Inflammatory macrophage (primary cell): ENCODE data around the gene SPEN.
"Not testable (repeated sequence)": the region's sequence is repeated elsewhere in the genome, so short reads cannot be mapped to it uniquely, and the experiment has no call there.

Experiments
- DNase-seq, 2 donors: peaks; one replicate each; pipeline ENCODE4 v3.0.0-alpha.2; 2020 to 2022
- total RNA-seq, 18 experiments: gene quantifications; one replicate each; lab custom pipeline; 2026; ENCODE audit warnings: mixed read lengths in 6 of 18, inconsistent platforms in 2 of 18; lab: John Stamatoyannopoulos, UW

Gene SPEN, protein sequence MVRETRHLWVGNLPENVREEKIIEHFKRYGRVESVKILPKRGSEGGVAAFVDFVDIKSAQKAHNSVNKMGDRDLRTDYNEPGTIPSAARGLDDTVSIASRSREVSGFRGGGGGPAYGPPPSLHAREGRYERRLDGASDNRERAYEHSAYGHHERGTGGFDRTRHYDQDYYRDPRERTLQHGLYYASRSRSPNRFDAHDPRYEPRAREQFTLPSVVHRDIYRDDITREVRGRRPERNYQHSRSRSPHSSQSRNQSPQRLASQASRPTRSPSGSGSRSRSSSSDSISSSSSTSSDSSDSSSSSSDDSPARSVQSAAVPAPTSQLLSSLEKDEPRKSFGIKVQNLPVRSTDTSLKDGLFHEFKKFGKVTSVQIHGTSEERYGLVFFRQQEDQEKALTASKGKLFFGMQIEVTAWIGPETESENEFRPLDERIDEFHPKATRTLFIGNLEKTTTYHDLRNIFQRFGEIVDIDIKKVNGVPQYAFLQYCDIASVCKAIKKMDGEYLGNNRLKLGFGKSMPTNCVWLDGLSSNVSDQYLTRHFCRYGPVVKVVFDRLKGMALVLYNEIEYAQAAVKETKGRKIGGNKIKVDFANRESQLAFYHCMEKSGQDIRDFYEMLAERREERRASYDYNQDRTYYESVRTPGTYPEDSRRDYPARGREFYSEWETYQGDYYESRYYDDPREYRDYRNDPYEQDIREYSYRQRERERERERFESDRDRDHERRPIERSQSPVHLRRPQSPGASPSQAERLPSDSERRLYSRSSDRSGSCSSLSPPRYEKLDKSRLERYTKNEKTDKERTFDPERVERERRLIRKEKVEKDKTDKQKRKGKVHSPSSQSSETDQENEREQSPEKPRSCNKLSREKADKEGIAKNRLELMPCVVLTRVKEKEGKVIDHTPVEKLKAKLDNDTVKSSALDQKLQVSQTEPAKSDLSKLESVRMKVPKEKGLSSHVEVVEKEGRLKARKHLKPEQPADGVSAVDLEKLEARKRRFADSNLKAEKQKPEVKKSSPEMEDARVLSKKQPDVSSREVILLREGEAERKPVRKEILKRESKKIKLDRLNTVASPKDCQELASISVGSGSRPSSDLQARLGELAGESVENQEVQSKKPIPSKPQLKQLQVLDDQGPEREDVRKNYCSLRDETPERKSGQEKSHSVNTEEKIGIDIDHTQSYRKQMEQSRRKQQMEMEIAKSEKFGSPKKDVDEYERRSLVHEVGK (N-terminal part only)
- total RNA-seq, result 26.7 to 173 (median 46.5) reads per million in 18 experiments

DNA sequence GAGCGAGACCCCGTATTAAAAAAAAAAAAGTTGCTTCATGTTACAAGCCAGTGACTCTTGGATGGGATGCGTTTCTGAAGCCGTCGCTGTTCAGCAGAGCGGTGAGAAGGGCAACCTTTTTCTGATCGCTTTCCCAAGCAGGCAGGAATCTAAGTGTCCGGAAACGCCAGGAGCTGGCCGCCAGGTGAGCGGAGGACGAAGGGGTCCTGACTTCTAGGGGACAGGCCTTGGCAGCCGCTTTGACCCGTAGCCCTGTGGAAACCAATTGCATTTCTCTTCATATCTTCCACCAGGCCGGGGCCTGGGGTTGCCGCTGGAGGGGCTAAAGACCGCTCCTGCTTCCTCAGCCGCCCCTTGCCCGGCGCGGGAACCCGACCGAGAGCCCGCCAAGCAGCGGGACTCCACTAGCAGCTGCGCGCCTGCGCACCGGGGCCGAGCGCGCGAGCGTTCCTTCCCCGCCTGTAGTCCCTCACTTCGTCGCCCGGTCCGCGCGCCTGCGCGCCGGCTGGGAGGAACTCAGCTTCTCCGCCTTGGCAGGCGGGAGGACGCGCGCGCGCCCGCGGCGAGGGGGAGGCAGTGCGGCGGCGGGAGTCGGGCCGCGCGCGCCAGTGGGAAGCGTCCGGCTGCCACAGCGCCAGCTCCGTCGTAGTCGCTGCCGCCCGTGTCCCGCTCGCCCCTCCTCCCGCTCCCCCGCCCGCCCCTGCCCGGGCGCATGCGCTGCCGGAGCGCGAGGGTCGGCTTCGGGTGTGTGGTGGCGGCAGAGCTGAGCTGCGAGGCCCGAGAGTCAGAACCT, at the start of gene SPEN:
SPEN (plus strand) TSS at position 608 of the 793 bp plus-strand sequence. CDS start 361 bp downstream, outside the sequence.
- peak; percentile 97 to 99 for DNase-seq

DNA sequence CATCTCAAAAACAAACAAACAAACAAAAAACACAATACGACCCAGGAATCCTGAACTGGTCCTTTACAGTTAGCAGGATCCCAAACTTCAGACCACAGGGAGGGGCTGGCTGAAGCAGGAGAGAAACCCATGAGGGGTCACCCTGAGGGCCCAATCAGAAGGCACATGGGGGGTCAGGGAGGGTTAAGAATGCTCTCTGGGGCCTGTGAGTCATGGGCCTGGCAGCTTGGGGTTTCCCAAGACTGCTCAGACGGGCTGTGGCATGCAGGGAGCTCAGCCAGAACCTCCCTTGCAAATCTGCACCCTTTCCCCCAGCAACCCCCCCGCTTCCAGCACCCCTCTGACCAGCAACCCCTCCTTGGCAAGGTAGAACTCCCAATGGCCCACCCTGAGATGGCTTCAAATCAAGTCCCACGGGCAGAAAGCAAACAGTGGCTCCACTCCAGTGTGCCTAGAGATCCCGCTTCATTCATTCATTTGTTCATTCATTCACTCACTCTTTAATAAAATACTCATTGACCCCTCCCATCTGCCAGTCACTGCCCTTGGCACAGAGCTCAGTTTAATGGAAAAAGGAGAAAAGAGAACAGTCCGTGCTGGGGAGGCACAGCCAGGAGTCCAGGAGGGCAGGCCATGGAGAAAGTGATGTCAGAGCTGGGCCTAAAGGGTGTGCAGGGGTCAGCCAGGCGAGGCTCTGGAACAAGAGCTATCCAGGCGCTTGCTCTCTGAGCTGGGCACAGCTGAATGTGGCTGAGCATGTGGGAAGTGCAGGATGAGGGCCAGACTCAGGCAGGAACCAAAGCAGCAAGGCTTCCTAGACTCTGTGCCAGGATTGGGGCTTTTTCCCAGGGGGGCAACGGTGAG, 48.3 kb upstream of the SPEN start:
- no peak for DNase-seq

DNA sequence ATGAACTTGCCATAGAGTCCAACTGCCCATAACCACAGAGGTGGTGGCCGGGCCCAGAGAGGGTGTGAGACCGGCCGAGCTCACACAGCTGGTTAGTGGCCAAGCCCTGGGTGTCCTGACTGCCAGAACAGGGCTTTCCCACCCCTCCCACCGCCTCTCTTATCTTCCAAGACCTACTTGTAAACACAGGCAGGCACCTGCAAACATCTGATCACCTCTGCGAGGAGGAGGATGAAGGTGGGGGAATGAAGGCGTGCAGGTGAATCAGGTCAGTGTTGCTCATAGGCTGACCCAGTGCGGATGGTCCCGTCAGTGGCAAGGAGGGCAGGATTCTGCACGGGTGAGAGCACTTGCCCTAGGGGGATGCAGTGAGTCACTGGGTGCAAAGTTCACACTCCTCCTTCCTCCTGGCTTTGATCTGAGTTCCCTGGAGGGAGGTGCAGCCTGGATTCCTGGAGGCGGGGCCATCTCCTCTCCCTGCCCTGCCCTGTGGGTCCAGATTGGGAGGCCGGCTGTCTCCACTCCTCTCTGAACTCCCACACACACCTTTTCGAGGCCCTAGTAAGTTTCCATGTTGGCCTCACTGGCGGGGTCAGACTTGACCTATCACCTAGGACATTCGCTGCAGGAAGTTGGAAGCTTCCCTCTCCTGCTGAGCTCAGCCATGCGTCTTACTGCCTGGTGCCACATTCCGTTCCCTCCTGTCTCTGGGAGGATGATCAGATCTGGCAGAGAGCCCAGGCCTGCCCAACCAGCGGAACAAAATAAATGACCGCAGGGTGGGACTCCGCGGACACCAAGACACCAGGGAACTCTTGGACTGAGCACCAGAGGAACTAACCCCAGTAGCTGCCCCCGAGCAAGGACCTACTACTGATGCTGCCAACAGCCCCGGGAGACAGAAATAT, 47.3 kb upstream of the SPEN start:
- DNase-seq, result no peak

DNA sequence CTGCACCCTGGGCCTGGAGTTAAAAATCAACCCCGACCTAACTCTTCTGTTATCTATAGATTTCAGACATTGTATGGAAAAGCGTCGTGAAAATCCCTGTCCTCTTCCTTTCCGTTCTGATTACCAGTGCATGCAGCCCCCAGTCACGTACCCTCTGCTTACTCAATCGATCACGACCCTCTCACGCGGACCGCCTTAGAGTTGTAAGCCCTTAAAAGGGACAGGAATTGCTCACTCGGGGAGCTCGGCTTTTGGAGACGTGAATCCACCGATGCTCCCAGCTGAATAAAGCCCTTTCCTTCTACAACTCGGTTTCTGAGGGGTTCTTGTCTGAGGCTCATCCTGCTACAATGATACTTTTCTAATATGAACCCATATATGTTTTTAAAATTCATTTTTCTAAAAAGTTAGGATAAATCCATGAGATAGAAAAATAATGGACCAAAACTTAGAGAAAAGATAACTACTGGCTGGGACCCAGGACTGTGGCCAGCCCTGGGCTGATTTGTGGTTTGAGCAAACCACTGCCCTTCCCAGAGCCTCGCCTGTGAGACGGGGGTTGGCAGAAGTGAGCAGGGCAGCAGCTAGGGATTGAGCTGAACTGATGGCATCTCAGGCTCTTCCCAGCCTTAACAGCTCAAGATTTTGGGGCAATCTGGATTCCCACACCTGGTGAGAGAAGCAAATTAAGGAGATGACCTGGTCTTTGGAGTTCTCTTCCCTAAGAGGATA, 45.1 kb upstream of the SPEN start:
- no peak for DNase-seq

DNA sequence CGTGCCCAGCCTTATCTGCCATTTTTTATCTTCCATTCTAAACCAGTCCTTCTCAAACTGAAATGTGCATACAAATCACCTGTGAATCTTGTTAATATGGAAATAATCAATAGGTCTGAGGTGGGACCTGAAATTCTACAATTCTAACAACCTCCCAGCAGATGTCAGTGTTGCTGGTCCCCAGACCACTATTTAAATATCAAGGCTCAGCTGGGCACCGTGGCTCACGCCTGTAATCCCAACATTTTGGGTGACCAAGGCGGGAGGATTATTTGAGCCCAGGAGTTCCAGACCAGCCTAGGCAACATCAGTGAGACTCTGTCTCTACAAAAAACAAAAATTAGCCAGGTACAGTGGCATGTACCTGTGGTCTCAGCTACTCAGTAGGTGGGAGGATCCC, 44.1 kb upstream of the SPEN start:
- DNase-seq, result peak; percentile 19 to 42

DNA sequence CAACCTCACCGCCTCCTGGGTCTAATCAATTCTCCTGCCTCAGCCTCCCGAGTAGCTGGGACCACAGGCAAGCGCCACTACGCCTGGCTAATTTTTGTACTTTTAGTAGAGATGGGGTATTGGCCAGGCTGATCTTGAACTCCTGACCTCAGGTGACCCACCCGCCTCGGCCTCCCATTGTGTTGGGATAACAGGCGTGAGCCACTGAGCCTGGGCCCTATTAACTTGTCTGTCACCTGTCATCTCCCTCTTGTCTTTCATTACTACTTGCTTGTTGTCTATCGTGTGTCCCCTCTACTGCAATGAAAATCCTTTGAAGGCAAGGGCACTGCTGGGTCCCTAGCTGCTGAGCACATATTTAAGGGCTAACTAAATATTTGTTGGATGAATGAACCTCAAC, 43.4 kb upstream of the SPEN start:
- DNase-seq, result no peak

DNA sequence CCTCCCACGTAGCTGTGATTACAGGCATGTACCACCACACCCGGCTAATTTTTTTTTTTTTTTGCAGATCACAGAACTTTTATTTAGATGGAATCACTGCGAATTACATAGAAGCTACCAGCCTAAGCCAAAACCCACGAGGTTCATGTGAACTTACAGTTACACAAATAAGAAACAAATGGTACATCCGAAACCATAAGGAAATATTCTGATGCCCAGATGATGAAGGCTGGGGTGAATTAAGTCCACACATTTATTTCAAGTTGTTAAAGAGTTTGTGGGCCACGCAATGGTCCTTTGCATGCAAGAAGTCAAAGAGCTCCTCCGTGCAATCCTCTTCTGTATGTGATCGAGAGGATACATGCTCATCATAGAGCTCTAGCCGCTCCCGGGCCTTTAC, 40.4 kb upstream of the SPEN start:
- no peak for DNase-seq

DNA sequence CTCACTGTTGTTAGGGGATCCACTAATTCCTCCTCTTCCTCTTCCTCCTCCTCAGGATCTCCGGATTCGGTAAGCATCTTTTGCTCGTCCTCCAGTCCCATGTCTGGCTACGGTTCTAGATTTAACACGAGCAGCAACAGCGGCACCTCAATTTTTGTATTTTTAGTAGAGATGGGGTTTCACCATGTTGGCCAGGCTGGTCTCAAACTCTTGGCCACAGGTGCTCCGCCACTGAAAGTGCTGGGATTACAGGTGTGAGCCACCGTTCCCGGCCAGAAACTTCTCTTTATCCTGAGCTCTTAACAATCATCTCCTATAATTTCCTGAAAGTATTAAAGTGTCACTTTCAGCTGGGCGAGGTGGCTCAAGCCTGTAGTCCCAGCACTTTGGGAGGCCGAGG, 40.0 kb upstream of the SPEN start, which contains the start of gene UQCRHL:
UQCRHL (minus strand) TSS at position 101 of the 400 bp plus-strand sequence; CDS start at position 101, 0 bp downstream.
- DNase-seq, result not testable (repeated sequence)

DNA sequence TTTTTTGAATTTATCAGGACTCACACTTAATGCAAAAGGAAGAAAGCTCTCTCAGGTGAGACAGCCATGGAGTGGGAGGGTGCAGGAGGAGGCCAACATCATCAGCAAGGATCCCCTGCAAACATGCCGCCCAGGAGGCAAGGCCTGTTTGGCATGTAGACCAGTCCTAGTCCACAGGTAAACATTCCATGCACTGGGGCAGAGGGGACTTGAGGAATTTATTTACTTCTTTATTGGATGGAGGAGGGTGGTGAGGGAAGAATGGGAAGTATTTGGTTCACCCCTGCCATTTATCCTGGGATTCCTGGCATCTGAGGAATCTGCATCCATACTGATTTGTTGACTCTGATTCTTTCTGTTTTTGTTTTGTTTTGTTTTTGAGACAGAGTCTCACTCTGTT, 38.6 kb upstream of the SPEN start:
- no peak for DNase-seq

DNA sequence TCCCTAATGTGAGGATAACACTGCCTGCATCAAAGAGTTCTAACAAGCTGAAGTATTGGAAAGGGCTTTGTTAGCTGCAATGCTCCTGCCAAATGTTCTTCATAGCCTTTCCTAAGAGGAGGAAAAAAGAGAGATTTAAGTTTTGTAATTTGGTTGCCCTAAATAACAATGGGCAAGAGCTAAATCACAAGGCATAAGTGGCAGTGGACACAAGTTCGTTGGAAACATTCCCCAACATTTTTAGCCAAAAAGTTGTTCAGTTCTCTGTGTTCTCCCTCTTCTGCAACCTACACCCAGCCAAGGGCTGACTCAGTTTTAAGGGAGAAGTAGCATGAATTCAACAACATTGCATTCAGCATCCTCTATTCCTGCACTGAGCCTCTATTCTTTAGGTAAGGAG, 37.4 kb upstream of the SPEN start:
- no peak for DNase-seq

DNA sequence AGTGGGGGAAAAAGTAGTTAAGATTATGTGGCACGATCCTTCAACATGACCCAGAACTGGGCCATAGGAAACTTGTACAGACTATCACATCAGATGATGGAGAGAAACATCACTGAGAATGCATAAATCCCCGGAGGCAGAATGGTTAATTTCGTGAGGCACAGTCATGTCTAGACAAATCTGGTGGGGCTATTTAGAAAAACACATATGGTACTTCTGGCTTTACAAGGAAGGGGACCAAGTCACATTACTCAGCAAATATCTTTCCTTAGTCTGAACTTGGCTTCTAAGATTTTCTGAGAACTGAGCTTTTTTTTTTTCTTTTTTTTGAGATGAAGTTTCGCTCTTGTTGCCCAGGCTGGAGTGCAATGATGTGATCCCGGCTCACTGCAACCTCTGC, 30.8 kb upstream of the SPEN start:
- DNase-seq, result no peak

DNA sequence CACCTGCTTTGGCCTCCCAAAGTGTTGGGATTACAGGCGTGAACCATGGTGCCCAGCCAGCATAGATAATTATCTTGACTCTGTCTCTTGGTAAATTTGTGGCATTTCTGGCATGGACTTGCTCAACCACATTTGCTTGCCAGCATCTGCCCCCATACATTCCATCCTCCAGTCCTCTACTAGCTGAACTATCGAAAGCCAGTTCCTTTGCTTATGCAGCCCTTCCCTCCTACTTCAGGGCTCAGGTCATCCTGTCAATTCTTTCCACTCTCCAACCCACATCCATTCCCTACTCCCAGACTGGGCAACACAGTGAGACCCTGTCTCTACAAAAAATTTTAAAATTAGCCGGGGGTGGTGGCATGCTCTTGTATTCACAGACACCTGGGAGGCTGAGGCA, 27.0 kb upstream of the SPEN start:
- DNase-seq, result no peak

DNA sequence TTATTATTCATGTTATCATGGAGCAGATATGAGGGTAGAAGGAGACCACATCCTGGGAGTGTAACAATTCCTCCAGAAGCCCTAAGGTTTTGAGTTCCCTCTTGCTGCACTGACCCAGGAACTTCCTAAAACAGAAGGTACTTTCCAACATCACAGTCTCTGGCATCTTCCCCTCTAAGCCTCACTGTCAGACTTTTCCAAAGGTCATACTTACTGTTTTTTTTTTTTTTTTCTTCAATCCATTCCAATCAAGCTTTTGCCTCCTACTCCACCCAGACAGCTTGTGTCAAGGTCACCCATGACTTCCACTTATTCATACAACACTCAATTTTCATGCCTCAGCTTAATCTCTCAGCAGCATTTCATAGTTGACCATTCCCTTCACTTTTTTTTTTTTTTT, 21.7 kb upstream of the SPEN start:
- peak in 1 of 2 donors; percentile 74 for DNase-seq

DNA sequence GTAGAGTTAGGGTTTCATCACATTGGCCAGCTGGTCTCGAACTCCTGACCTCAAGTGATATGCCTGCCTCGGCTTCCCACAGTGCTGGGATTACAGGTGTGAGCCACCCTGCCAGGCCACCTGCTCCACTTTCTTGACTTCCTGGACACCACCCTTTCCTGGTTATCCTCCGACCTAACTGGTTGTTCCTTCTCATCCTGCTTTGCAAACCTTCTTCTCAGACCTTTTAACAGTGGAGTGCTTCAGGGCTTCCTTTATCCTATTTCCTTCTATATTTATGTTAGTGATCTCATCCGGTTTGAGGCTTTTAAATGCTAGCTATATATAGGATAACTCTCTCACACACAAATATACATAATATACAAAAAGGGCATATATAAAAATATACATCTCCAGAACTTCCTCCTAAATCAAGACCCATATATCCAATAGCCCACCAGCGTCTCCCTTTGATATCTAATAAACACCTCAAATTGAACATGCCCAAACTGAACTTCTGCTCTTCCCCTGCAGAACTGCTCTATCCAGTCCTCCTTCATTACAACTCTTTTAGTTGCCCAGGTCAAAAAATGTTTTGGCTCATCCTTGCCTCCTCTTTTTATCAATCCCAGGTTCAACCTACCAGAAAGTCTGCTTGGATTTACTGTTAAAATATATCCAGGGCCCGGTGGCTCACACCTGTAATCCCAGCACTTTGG, 20.5 kb upstream of the SPEN start:
- DNase-seq, result no peak

DNA sequence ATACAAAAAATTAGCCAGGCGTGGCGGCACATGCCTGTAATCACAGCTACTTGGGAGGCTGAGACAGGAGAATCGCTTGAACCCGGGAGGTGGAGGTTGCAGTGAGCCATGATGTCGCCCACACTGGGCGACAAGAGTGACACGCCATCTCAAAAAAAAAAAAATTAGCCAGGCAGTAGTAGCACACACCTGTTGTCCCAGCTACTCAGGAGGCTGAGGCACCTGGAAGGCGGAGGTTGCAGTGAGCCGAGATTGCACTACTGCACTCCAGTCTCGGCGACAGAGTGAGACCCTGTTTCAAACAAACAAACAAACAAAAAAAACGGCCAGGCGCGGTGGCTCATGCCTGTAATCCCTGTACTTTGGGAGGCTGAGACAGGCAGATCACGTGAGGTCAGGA, 19.9 kb upstream of the SPEN start:
- DNase-seq, result not testable (repeated sequence)

DNA sequence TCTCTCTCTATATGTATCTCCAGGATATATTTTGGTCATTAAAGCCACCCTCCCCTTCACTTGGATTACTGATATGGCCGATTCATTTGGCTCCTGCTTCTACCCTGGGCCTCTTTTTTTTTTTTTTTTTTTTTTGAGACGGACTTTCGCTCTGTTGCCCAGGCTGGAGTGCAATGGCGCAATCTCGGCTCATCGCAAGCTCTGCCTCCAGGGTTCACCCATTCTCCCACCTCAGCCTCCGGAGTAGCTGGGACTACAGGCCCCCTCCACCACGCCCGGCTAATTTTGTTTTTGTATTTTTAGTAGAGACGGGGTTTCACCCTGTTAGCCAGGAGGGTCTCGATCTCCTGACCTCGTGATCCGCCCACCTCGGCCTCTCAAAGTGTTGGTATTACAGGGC, 18.6 kb upstream of the SPEN start:
- not testable (repeated sequence) for DNase-seq

DNA sequence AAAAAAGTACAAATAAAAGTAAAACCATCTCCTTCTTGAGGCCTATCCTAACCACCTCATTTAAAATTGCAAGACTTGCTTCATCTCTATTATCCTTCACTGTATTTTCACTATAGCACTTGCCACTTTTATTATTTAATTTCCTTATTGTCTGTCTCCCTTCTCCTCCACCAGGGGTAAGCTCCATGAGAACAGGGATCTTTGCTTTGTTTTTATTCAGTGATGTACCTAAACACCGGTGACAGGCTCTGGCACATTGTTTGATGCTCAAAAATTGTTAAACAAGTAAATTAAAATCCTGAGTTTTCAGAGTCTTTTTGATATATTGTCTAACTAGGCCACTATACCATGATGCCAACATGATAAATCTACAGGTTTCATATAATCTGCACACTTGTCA, 17.2 kb upstream of the SPEN start:
- DNase-seq, result no peak

DNA sequence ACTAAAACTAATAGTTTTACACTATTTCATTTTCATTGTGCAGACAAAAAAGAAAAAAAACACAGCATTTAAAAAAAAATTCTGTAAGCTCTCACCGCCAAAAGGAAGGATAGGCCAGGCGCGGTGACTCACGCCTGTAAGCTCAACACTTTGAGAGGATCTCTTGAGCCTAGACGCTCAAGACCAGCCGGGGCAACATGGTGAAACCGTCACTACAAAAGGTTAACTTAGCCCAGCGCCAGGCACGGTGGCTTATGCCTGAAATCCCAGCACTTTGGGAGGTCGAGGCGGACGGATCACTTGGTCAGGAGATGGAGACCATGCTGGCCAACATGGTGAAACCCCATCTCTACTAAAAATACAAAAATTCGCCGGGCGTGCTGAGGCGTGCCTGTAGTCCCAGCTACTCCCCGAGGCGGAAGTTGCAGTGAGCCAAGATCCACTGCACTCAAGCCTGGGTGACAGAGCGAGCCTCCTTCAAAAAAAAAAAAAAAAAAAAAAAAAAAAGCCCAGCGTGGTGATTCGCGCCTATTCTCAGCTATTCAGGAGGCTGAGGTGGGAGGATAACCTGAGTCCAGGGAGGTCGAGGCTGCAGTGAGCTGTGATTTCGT, 14.3 kb upstream of the SPEN start:
- peak; percentile 58 to 59 for DNase-seq
